Neuronal stem cell (in vitro differentiated cells): ENCODE measurements around the gene TIPIN. TPM values are rescaled to one million over a fixed set of nuclear protein-coding genes. Genes with fewer than 3 reads are reported as not detected.

Experiments used
- DNase-seq: peaks from one replicate; pipeline ENCODE4 v3.0.0-alpha.2; 2013; ENCODE audit warnings: low spot score
- H2AFZ ChIP-seq: one replicate; pipeline ENCODE4 v1.6.1; 2013; ENCODE audit warnings: mild to moderate bottlenecking, low read length, inconsistent platforms
- H2AK5ac ChIP-seq: 2 replicates; pipeline ENCODE4 v1.6.1; 2013; ENCODE audit warnings: low read depth, mild to moderate bottlenecking, inconsistent platforms, low read length, moderate library complexity, mixed read lengths
- H2BK120ac ChIP-seq: 2 replicates; pipeline ENCODE4 v1.6.1; 2013; ENCODE audit warnings: low read depth, mild to moderate bottlenecking, inconsistent platforms, low read length, moderate library complexity, mixed read lengths
- H2BK12ac ChIP-seq: one replicate; pipeline ENCODE4 v1.6.1; 2013; ENCODE audit warnings: low read length, inconsistent platforms
- H2BK15ac ChIP-seq: 2 replicates; pipeline ENCODE4 v1.6.1; 2013; ENCODE audit warnings: mild to moderate bottlenecking, low read length, inconsistent platforms, mixed read lengths
- H2BK5ac ChIP-seq: one replicate; pipeline ENCODE4 v1.6.1; 2013; ENCODE audit warnings: inconsistent platforms, mild to moderate bottlenecking, low read length, moderate library complexity
- H3K14ac ChIP-seq: one replicate; pipeline ENCODE4 v1.6.1; 2013; ENCODE audit warnings: low read length, inconsistent platforms
- H3K18ac ChIP-seq: 2 replicates; pipeline ENCODE4 v1.6.1; 2013; ENCODE audit warnings: low read length, inconsistent platforms
- H3K23ac ChIP-seq: 2 replicates; pipeline ENCODE4 v1.6.1; 2013; ENCODE audit warnings: low read depth, mild to moderate bottlenecking, mixed read lengths, low read length, inconsistent platforms; ENCODE audit not compliant: poor library complexity
- H3K27ac ChIP-seq: replicated peaks from 3 replicates; pipeline ENCODE4 v1.5.1; 2013; ENCODE audit warnings: low read length, inconsistent platforms
- H3K27me3 ChIP-seq, 3 experiments: 2 replicates each; pipeline ENCODE4 v1.6.1; 2013; ENCODE audit warnings: low read length in 3 of 3, mild to moderate bottlenecking in 2 of 3, inconsistent platforms in 1 of 3, low read depth in 1 of 3, mixed read lengths in 1 of 3, moderate library complexity in 1 of 3; ENCODE audit not compliant: control insufficient read depth in 3 of 3, insufficient read depth in 3 of 3
- H3K36me3 ChIP-seq, 2 donors: replicated peaks in 1 of 2; 2 replicates each; pipeline ENCODE4 v1.6.1; 2013; ENCODE audit warnings: low read length in 2 of 2; ENCODE audit not compliant: control insufficient read depth in 2 of 2, insufficient read depth in 2 of 2
- H3K4ac ChIP-seq: 2 replicates; pipeline ENCODE4 v1.6.1; 2013; ENCODE audit warnings: inconsistent platforms, mild to moderate bottlenecking, low read length, moderate library complexity
- H3K4me1 ChIP-seq, 2 donors: 1 replicate in 1 of 2; 2 replicates in 1 of 2; pipeline ENCODE4 v1.6.1; 2013; ENCODE audit warnings: low read length in 2 of 2, low read depth in 1 of 2; ENCODE audit not compliant: control insufficient read depth in 2 of 2, insufficient read depth in 1 of 2
- H3K4me2 ChIP-seq: one replicate; pipeline ENCODE4 v1.6.1; 2013; ENCODE audit warnings: mild to moderate bottlenecking, low read length, inconsistent platforms; ENCODE audit not compliant: insufficient read depth, poor library complexity, severe bottlenecking
- H3K4me3 ChIP-seq, 2 donors: 2 replicates each; pipeline ENCODE4 v1.5.1; 2013; ENCODE audit warnings: low read length in 2 of 2, mild to moderate bottlenecking in 2 of 2, inconsistent platforms in 1 of 2, moderate library complexity in 1 of 2
- H3K79me1 ChIP-seq: one replicate; pipeline ENCODE4 v1.6.1; 2013; ENCODE audit warnings: low read depth, mild to moderate bottlenecking, inconsistent platforms, low read length, moderate library complexity
- H3K9ac ChIP-seq: one replicate; pipeline ENCODE4 v1.6.1; 2013; ENCODE audit warnings: mild to moderate bottlenecking, low read depth, low read length, inconsistent platforms; ENCODE audit not compliant: poor library complexity
- H3K9me3 ChIP-seq, 2 donors: replicated peaks in 1 of 2; 2 replicates each; pipeline versions ENCODE3 to v1.6.1; 2013; ENCODE audit warnings: low read length in 2 of 2, mild to moderate bottlenecking in 2 of 2, inconsistent platforms in 1 of 2, low read depth in 1 of 2, mixed read lengths in 1 of 2, moderate library complexity in 1 of 2; ENCODE audit not compliant: control insufficient read depth in 2 of 2, insufficient read depth in 1 of 2
- H4K8ac ChIP-seq: one replicate; pipeline ENCODE4 v1.6.1; 2013; ENCODE audit warnings: low read depth, mild to moderate bottlenecking, inconsistent platforms, low read length, moderate library complexity
- H4K91ac ChIP-seq: one replicate; pipeline ENCODE4 v1.6.1; 2013; ENCODE audit warnings: low read length, low read depth, mild to moderate bottlenecking, inconsistent platforms; ENCODE audit not compliant: poor library complexity
- WGBS, 2 donors: extraction: QIAGEN DNeasy Blood & Tissue Kit; methylation state at CpG; one replicate each; pipeline ENCODE4 v1.1.7; 2013; ENCODE audit warnings: missing lambda C conversion rate in 2 of 2, mixed read lengths in 1 of 2; ENCODE audit not compliant: insufficient read length in 2 of 2, insufficient replicate concordance in 1 of 2; ENCODE audit errors: extremely low coverage in 2 of 2; 5-methylcytosine and 5-hydroxymethylcytosine counted together
- small RNA-seq: library from polyadenylated mRNA; stranded (forward); fragments of <200 nt; extraction: miRNeasy Mini kit (QIAGEN cat#:217004); gene quantifications from one replicate; pipeline ENCODE3, GENCODE V24; 2013; ENCODE audit not compliant: insufficient read depth

Gene TIPIN

GRCh38 chr15:66288551-66289185 lies 67.8 kb downstream of the TIPIN start:
- no peak overlapping the region for H3K27ac ChIP-seq
- H3K18ac ChIP-seq: no peak overlapping the region
- no peak overlapping the region for H3K4me3 ChIP-seq
- H2BK5ac ChIP-seq: no peak overlapping the region
- H2BK12ac ChIP-seq: no peak overlapping the region
- no peak overlapping the region for H4K91ac ChIP-seq
- no peak overlapping the region for H3K9ac ChIP-seq
- DNase-seq: no peak
- no peak overlapping the region for H2AK5ac ChIP-seq
- H3K4ac ChIP-seq: no peak overlapping the region
- H3K27me3 ChIP-seq: peaks cover 0 to 2% (median 0%) of the 10 kb centered on the region in 3 experiments
- H2BK120ac ChIP-seq: no peak overlapping the region
- no peak overlapping the region for H3K4me2 ChIP-seq
- no peak overlapping the region for H3K14ac ChIP-seq
- H4K8ac ChIP-seq: no peak overlapping the region
- H3K4me1 ChIP-seq: peaks cover 2% of the 10 kb centered on the region in 2 donors
- WGBS, 2 donors: no CpG with 5 or more reads among the region's 6 CpGs
- H3K9me3 ChIP-seq: no peaks in the 10 kb centered on the region
- H2AFZ ChIP-seq: no peak overlapping the region
- no peaks in the 10 kb centered on the region for H3K36me3 ChIP-seq
- H2BK15ac ChIP-seq: no peak overlapping the region
- H3K23ac ChIP-seq: no peak overlapping the region
- no peaks in the 10 kb centered on the region for H3K79me1 ChIP-seq

DNA sequence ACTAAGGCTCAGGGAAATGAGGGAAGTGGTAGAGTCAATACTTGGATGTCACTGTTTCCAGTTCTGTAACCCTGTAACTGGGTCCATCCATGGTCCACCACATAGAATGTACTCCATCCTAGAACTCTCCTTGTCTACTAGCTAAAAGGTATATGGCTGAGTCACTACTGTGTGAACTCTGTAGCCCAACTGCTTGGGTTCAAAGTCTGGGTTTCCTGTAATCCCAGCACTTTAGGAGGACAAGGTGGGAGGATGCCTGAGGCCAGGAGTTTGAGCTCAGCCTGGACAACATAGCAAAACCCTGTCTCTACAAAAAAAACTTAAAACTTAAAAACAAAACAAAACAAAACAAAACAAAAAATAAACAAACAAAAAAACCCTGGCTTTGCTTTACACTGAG lies 68.4 kb downstream of the TIPIN start:
- Histone ChIP-seq H3K4me2 (no peak overlapping the region), H2BK12ac (no peak overlapping the region), H3K9ac (no peak overlapping the region), H2BK120ac (no peak overlapping the region), H3K36me3 (no peaks in the 10 kb centered on the region), H3K27ac (no peak overlapping the region), H3K9me3 (no peaks in the 10 kb centered on the region), H2AK5ac (no peak overlapping the region), H4K8ac (no peak overlapping the region), H3K4ac (no peak overlapping the region), H2AFZ (no peak overlapping the region), H3K14ac (no peak overlapping the region), H3K79me1 (no peaks in the 10 kb centered on the region), H3K23ac (no peak overlapping the region), H3K4me3 (no peak overlapping the region), H3K4me1 (peaks cover 1 to 2% of the 10 kb centered on the region in 2 donors), H4K91ac (no peak overlapping the region), H3K27me3 (peaks cover 0 to 2% (median 0%) of the 10 kb centered on the region in 3 experiments), H2BK15ac (no peak overlapping the region), H2BK5ac (no peak overlapping the region), H3K18ac (no peak overlapping the region)
- no peak for DNase-seq

- Histone ChIP-seq H4K8ac (no peak overlapping the region), H2AFZ (no peak overlapping the region), H3K36me3 (no peaks in the 10 kb centered on the region), H3K23ac (no peak overlapping the region), H3K27ac (no peak overlapping the region), H3K9ac (no peak overlapping the region), H2BK5ac (no peak overlapping the region), H2BK120ac (no peak overlapping the region), H3K4me3 (no peak overlapping the region), H3K9me3 (no peaks in the 10 kb centered on the region), H2AK5ac (no peak overlapping the region), H3K4ac (no peak overlapping the region), H3K27me3 (peaks cover 0 to 2% (median 0%) of the 10 kb centered on the region in 3 experiments), H3K4me1 (peaks cover 0 to 2% of the 10 kb centered on the region in 2 donors), H3K79me1 (no peaks in the 10 kb centered on the region), H4K91ac (no peak overlapping the region), H2BK12ac (no peak overlapping the region), H3K14ac (no peak overlapping the region), H2BK15ac (no peak overlapping the region), H3K4me2 (no peak overlapping the region), H3K18ac (no peak overlapping the region)
- no CpG with 5 or more reads among the region's 6 CpGs for WGBS, 2 donors
- peak; percentile 24 for DNase-seq
Measured at GRCh38 chr15:66287461-66288057, 68.9 kb downstream of the TIPIN start.

Small RNAs within 50 kb of the gene (small RNA-seq; reads per million reads assigned to genes)
- gene RF00019 (not detected), gene SCARNA14 (57.2 reads per million, percentile 94 among the genes with 10 or more reads in this experiment)
